A673 (cell line): ENCODE data around the gene DNAH14. TPM values are rescaled to one million over a fixed set of nuclear protein-coding genes. Genes with fewer than 3 reads are reported as not detected.

Source experiments
- BruUV-seq: library from RNA; stranded (reverse); fragments of 400-500 nt; replicated peaks from 2 replicates; lab custom pipeline; 2021; lab: Mats Ljungman, UMichigan
- CTCF ChIA-PET: fragments of 300-600 bp; sonication (Branson Sonifier 250); formaldehyde crosslinking; loops from one replicate; lab custom pipeline; 2022; ENCODE audit warnings: antibody characterized with exemption; lab: Charles Lee
- POLR2A ChIA-PET: fragments of 300-600 bp; sonication (Branson Sonifier 250); formaldehyde crosslinking; loops from one replicate; lab custom pipeline; 2022; ENCODE audit warnings: antibody characterized with exemption; ENCODE audit not compliant: low non-redundant PET; lab: Charles Lee
- DNase-seq: peaks from one replicate; pipeline ENCODE4 v3.0.0-alpha.2; 2015; ENCODE audit warnings: low spot score
- H3K27ac ChIP-seq: fragments of 200-600 bp; sonication (generic); 2 replicates; pipeline ENCODE4 v1.5.1; 2016; ENCODE audit warnings: mixed run types, low read depth, mild to moderate bottlenecking, mixed read lengths, antibody characterized with exemption, low read length; ENCODE audit not compliant: poor library complexity, severe bottlenecking
- H3K27me3 ChIP-seq: fragments of 200-600 bp; sonication (generic); replicated peaks from 2 replicates; pipeline ENCODE4 v1.6.1; 2017; ENCODE audit warnings: mixed run types, low read depth, mild to moderate bottlenecking, mixed read lengths, antibody characterized with exemption, low read length; ENCODE audit not compliant: insufficient read depth, poor library complexity
- H3K36me3 ChIP-seq: fragments of 200-600 bp; sonication (generic); 2 replicates; pipeline ENCODE4 v1.6.1; 2016; ENCODE audit warnings: mixed run types, mild to moderate bottlenecking, mixed read lengths, antibody characterized with exemption, low read length; ENCODE audit not compliant: insufficient read depth, poor library complexity, severe bottlenecking
- H3K4me1 ChIP-seq: fragments of 200-600 bp; sonication (generic); 2 replicates; pipeline ENCODE4 v1.6.1; 2017; ENCODE audit warnings: mixed run types, mild to moderate bottlenecking, mixed read lengths, antibody characterized with exemption, low read length; ENCODE audit not compliant: insufficient read depth, poor library complexity, severe bottlenecking
- H3K4me3 ChIP-seq: fragments of 200-600 bp; sonication (generic); 2 replicates; pipeline ENCODE4 v1.5.1; 2016; ENCODE audit warnings: low read depth, mixed run types, mild to moderate bottlenecking, mixed read lengths, low read length; ENCODE audit not compliant: poor library complexity, severe bottlenecking
- H3K9me3 ChIP-seq: fragments of 200-600 bp; sonication (generic); 2 replicates; pipeline ENCODE4 v1.6.1; 2016; ENCODE audit warnings: mixed run types, low read depth, mild to moderate bottlenecking, mixed read lengths, antibody characterized with exemption, low read length; ENCODE audit not compliant: poor library complexity, severe bottlenecking
- EZH2 ChIP-seq: fragments of 200-600 bp; sonication (generic); IDR thresholded peaks from 2 replicates; pipeline ENCODE4 v1.6.1; 2017; ENCODE audit warnings: borderline replicate concordance, low read depth, mild to moderate bottlenecking, mixed read lengths, antibody characterized with exemption, low read length; ENCODE audit not compliant: poor library complexity, severe bottlenecking
- intact Hi-C: fragments of 100-400 bp; cut with micrococcal nuclease; formaldehyde crosslinking; loops from one replicate; pipeline ENCODE4 v1.10.0; 2022; ENCODE audit not compliant: unreplicated experiment
- total RNA-seq: library from RNA; stranded (reverse); gene quantifications from 2 replicates; pipeline ENCODE4 v1.2.3, GENCODE V29; 2021
- TF ChIP-seq, protein P1 (sequence below): fragments of 300-800, 200-600 bp; sonication (generic); conservative IDR thresholded peaks from 2 replicates; pipeline ENCODE4 v1.5.1; 2017; ENCODE audit warnings: low read depth, mild to moderate bottlenecking, antibody characterized with exemption, low read length, moderate library complexity, mixed read lengths

DNAH14 gene
- total RNA-seq, 1 experiment from 2014 or later: 9.9 TPM

DNA sequence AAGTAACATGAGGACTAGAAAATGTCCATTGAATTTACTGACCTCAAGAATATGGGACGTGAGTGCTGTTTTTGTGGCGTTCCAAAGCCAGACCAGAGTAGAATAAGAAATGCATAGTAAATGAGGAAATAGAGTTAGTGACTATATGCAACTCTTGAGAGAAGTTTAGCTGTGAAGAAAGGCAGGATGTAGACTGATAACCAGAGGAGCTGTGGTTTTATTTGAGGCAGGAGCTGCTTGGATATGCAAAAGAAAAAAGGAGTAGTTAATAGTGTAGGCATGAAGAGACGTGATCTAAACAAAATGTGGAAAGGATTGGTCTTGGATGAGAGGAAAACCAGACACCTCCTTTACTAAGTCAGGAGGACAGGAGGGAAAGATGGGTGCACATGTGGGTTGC lies 28.2 kb downstream of the DNAH14 start:
- POLR2A ChIA-PET: no interaction called here

DNA sequence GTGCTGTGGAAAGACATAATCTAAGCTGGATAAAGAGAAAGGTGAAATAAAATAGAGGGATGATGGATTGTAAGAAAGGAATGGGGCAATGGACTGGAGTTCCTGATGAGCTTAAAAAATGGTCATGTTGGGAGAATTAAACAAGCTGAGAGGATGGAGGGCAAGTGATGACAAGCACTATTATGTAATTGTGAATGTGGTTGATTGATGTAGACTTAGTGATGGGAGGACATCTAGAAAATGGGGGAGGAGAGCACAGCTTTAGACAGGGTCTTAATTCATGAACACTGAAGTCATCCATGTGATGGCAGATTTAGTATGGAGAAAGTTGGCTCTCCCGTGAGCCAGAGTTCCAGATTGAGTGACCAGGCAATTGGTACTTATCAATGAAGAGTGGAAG lies 29.0 kb downstream of the DNAH14 start:
- H3K27me3 ChIP-seq: no peaks in the 10 kb centered on the region
- ChIA-PET POLR2A (no interaction called here), CTCF (no interaction called here)
- H3K4me3 ChIP-seq: no peak overlapping the region
- no peaks in the 10 kb centered on the region for H3K36me3 ChIP-seq
- H3K9me3 ChIP-seq: no peaks in the 10 kb centered on the region
- DNase-seq: no peak
- H3K4me1 ChIP-seq: no peaks in the 10 kb centered on the region
- H3K27ac ChIP-seq: no peak overlapping the region
- intact Hi-C loops: no loop called here
- BruUV-seq: no TSS peak
- TF ChIP-seq EZH2: no peak
- TF ChIP-seq, protein P1, sequence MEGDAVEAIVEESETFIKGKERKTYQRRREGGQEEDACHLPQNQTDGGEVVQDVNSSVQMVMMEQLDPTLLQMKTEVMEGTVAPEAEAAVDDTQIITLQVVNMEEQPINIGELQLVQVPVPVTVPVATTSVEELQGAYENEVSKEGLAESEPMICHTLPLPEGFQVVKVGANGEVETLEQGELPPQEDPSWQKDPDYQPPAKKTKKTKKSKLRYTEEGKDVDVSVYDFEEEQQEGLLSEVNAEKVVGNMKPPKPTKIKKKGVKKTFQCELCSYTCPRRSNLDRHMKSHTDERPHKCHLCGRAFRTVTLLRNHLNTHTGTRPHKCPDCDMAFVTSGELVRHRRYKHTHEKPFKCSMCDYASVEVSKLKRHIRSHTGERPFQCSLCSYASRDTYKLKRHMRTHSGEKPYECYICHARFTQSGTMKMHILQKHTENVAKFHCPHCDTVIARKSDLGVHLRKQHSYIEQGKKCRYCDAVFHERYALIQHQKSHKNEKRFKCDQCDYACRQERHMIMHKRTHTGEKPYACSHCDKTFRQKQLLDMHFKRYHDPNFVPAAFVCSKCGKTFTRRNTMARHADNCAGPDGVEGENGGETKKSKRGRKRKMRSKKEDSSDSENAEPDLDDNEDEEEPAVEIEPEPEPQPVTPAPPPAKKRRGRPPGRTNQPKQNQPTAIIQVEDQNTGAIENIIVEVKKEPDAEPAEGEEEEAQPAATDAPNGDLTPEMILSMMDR: no peak

More for the DNA sequence above, 28.2 kb downstream of the DNAH14 start:
- Histone ChIP-seq H3K27me3 (no peaks in the 10 kb centered on the region), H3K4me1 (no peaks in the 10 kb centered on the region), H3K4me3 (no peak overlapping the region), H3K9me3 (no peaks in the 10 kb centered on the region), H3K27ac (no peak overlapping the region), H3K36me3 (no peaks in the 10 kb centered on the region)
- intact Hi-C loops: no loop called here
- no TSS peak for BruUV-seq
- CTCF ChIA-PET: no interaction called here
- TF ChIP-seq EZH2: no peak
- TF ChIP-seq, protein P1: no peak
- no peak for DNase-seq

DNA sequence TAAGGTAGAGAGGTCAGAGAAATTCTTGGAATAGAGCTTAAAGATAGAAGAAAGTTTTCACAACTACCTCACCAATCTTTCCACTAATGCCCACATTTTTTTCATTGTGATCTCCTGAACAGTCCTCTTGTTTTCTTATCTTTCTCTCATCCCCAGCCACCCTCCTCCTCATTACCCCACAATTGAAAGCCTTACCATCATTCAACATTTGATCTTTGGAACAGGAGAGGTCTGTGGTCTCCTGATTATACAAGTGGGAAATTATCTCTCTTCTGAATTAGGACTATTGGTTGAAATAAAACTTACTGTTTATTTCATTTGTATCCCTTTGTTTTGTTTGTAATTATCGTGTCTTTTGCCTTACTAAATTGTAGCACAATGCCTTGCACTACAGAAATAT lies 29.6 kb downstream of the DNAH14 start:
- ChIA-PET CTCF (no interaction called here), POLR2A (no interaction called here)
- Histone ChIP-seq H3K9me3 (no peaks in the 10 kb centered on the region), H3K4me3 (no peak overlapping the region), H3K27me3 (no peaks in the 10 kb centered on the region), H3K27ac (no peak overlapping the region), H3K36me3 (no peaks in the 10 kb centered on the region), H3K4me1 (no peaks in the 10 kb centered on the region)
- BruUV-seq: no TSS peak
- intact Hi-C loops: no loop called here
- TF ChIP-seq, protein P1: no peak
- no peak for TF ChIP-seq EZH2
- no peak for DNase-seq
